T-cell (primary cell): ENCODE measurements around the gene LRP1B. TPM values are rescaled to one million over a fixed set of nuclear protein-coding genes. Genes with fewer than 3 reads are reported as not detected.

Source experiments
- ATAC-seq, 4 experiments: fragments of 200-7000 bp in 3 of 4; fragments of 150-1000 bp in 1 of 4; cut with Tn5 transposase; replicated peaks in 1 of 4; 1 replicate in 3 of 4; 2 replicates in 1 of 4; pipeline ENCODE4 v1.10.0; 2021; ENCODE audit warnings: moderate library complexity in 3 of 4, mild to moderate bottlenecking in 2 of 4, moderate number of reproducible peaks in 1 of 4
- CTCF ChIA-PET, 2 donors: fragments of 300-600 bp; sonication (Branson Sonifier 250); formaldehyde crosslinking; loops; one replicate each; lab custom pipeline; 2022; ENCODE audit warnings: antibody characterized with exemption in 2 of 2; lab: Charles Lee
- POLR2A ChIA-PET, 2 donors: fragments of 300-600 bp; sonication (Branson Sonifier 250); formaldehyde crosslinking; loops; one replicate each; lab custom pipeline; 2022; ENCODE audit warnings: antibody characterized with exemption in 2 of 2; lab: Charles Lee
- DNase-seq, 35 experiments: peaks; one replicate each; pipeline versions ENCODE4 v3.0.0 to v3.0.0-alpha.2; 2013 to 2023
- H3K27ac ChIP-seq: one replicate; pipeline ENCODE4 v1.5.1; 2013; ENCODE audit warnings: low read length
- H3K27me3 ChIP-seq, 2 experiments: replicated peaks in 1 of 2; 1 replicate in 1 of 2; 2 replicates in 1 of 2; pipeline versions ENCODE4 v1.6.1 to v1.7.0; 2013; ENCODE audit warnings: low read length in 1 of 2, mixed read lengths in 1 of 2; ENCODE audit not compliant: control insufficient read depth in 2 of 2, insufficient read depth in 2 of 2; ENCODE audit errors: extremely low read depth in 1 of 2
- H3K36me3 ChIP-seq, 2 donors: 1 replicate in 1 of 2; 2 replicates in 1 of 2; pipeline versions ENCODE4 v1.6.1 to v1.7.0; 2013; ENCODE audit warnings: low read length in 1 of 2; ENCODE audit not compliant: control insufficient read depth in 2 of 2, insufficient read depth in 1 of 2; ENCODE audit errors: extremely low read depth in 1 of 2
- H3K4me1 ChIP-seq, 2 experiments: 1 replicate in 1 of 2; 2 replicates in 1 of 2; pipeline versions ENCODE4 v1.6.1 to v1.7.0; 2013; ENCODE audit warnings: low read length in 2 of 2, mixed read lengths in 1 of 2; ENCODE audit not compliant: insufficient read depth in 2 of 2, control insufficient read depth in 1 of 2; ENCODE audit errors: extremely low read depth in 1 of 2
- H3K4me3 ChIP-seq, 2 donors: 1 replicate in 1 of 2; 2 replicates in 1 of 2; pipeline versions ENCODE4 v1.5.1 to v1.7.0; 2013; ENCODE audit warnings: mild to moderate bottlenecking in 2 of 2, low read length in 1 of 2, moderate library complexity in 1 of 2; ENCODE audit not compliant: control insufficient read depth in 1 of 2; ENCODE audit errors: extremely low read depth in 1 of 2
- H3K9me3 ChIP-seq: 2 replicates; pipeline ENCODE4 v1.7.0; 2013
- H3K27ac Mint-ChIP-seq, 2 donors: one replicate each; pipeline ENCODE4 v1.8.0; 2020 to 2021; ENCODE audit warnings: mild to moderate bottlenecking in 2 of 2, mixed read lengths in 2 of 2
- H3K27me3 Mint-ChIP-seq, 2 donors: one replicate each; pipeline ENCODE4 v1.8.0; 2021 to 2022; ENCODE audit warnings: mixed read lengths in 2 of 2
- H3K36me3 Mint-ChIP-seq: one replicate; pipeline ENCODE4 v1.8.0; 2021; ENCODE audit warnings: mixed read lengths
- H3K4me1 Mint-ChIP-seq, 3 donors: one replicate each; pipeline ENCODE4 v1.8.0; 2020 to 2022; ENCODE audit warnings: mixed read lengths in 3 of 3, mild to moderate bottlenecking in 1 of 3
- H3K4me3 Mint-ChIP-seq, 3 donors: one replicate each; pipeline ENCODE4 v1.8.0; 2020 to 2022; ENCODE audit warnings: mild to moderate bottlenecking in 3 of 3, mixed read lengths in 3 of 3, moderate library complexity in 3 of 3
- H3K9me3 Mint-ChIP-seq, 3 donors: one replicate each; pipeline ENCODE4 v1.8.0; 2020 to 2022; ENCODE audit warnings: mixed read lengths in 3 of 3
- WGBS: methylation state at CpG from one replicate; pipeline ENCODE4 v1.1.5; 2013; ENCODE audit warnings: missing lambda C conversion rate; ENCODE audit not compliant: insufficient coverage; 5-methylcytosine and 5-hydroxymethylcytosine counted together
- total RNA-seq, 35 experiments: library from RNA in 6 of 35; stranded (reverse) in 6 of 35; fragments of 120-200 nt in 1 of 35; gene quantifications; one replicate each; pipeline versions ENCODE4 v1.2.1 to v1.2.4 and lab custom pipeline; 2013 to 2026

LRP1B gene
- total RNA-seq, 5 donors from 2014 or later (not counting 1 experiment from before 2014, with no cell fraction given), result not detected

DNA sequence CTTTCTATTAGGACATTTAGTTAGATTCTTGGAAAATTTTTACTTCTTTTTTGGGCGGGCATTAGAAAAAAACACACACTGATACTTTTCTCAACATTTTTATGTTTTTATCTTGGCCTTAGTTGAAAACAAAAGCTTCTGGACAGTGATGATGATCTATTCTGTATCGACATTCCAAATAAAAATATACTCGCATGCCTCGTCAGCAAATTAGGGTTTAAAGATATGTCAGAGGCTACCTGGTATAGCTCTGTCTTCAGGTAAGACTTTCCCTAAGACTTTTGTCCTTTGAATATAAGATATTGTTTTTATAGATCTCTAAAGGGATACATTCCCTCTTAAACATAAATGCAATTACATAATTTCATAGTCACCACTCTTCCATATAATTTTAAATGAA, 816.8 kb downstream of the LRP1B start:
- no peak for ATAC-seq
- no CpG with 5 or more reads among the region's 4 CpGs for WGBS

DNA sequence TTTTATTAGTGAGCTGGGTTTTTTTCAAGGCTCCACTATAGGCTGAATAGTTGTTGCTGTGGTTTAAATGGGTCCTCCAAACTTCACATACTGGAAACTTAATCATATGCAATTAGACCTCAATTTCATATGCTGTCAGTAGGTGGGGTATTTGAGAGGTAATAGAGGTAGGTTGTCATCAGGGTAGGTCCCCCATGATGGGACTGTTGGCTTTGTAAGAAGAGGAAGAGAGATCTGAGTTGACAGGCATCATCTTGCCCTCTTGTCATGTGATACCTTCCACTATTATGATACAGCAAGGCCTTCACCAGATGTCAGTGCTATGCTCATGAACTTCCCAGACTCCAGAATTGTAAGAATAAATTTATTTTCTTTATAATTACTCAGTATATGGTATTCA, 819.4 kb downstream of the LRP1B start:
- ATAC-seq, result no peak

More for the DNA sequence above, 816.8 kb downstream of the LRP1B start:
- CTCF ChIA-PET, result no interaction called here
- H3K4me1 Mint-ChIP-seq, result no peaks in the 10 kb centered on the region
- Histone ChIP-seq H3K4me1 (no peaks in the 10 kb centered on the region), H3K4me3 (no peak overlapping the region), H3K36me3 (no peaks in the 10 kb centered on the region), H3K27ac (no peak overlapping the region), H3K9me3 (no peaks in the 10 kb centered on the region), H3K27me3 (no peaks in the 10 kb centered on the region)
- H3K36me3 Mint-ChIP-seq, result no peaks in the 10 kb centered on the region
- POLR2A ChIA-PET, result no interaction called here
- no peak overlapping the region for H3K27ac Mint-ChIP-seq
- peaks cover 16 to 21% (median 20%) of the 10 kb centered on the region in 3 donors for H3K9me3 Mint-ChIP-seq
- no peaks in the 10 kb centered on the region for H3K27me3 Mint-ChIP-seq
- no peak for DNase-seq
- no peak overlapping the region for H3K4me3 Mint-ChIP-seq

DNA sequence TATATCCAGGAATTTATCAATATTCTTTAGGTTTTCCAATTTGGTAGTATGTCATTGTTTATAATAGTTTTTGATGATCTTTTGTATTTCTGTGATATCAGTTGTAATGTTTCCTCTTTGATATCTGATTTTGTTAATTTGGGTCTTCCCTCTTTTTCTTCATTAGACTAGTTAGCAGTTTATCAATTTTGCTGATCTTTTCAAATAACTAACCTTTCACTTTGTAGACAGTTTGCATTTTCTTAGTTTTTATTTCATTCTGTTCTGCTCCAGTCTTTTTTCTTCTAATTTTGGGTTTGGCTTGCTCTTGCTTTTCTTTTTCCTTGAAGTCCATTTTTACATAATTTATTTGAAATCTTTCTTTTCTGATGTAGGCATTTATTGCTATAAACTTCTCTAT, 824.4 kb downstream of the LRP1B start:
- ChIA-PET POLR2A (no interaction called here), CTCF (no interaction called here)
- Histone ChIP-seq H3K4me3 (no peak overlapping the region), H3K36me3 (no peaks in the 10 kb centered on the region), H3K4me1 (no peaks in the 10 kb centered on the region), H3K9me3 (no peaks in the 10 kb centered on the region), H3K27ac (no peak overlapping the region), H3K27me3 (no peaks in the 10 kb centered on the region)
- Mint-ChIP-seq H3K4me3 (no peak overlapping the region), H3K36me3 (no peaks in the 10 kb centered on the region), H3K9me3 (peaks cover 12 to 20% (median 19%) of the 10 kb centered on the region in 3 donors), H3K27ac (no peak overlapping the region), H3K4me1 (no peaks in the 10 kb centered on the region), H3K27me3 (no peaks in the 10 kb centered on the region)
- ATAC-seq (no peak), DNase-seq (no peak)

More for the DNA sequence above, 819.4 kb downstream of the LRP1B start:
- Histone ChIP-seq H3K36me3 (no peaks in the 10 kb centered on the region), H3K27ac (no peak overlapping the region), H3K4me1 (no peaks in the 10 kb centered on the region), H3K4me3 (no peak overlapping the region), H3K27me3 (no peaks in the 10 kb centered on the region), H3K9me3 (no peaks in the 10 kb centered on the region)
- Mint-ChIP-seq H3K4me3 (no peak overlapping the region), H3K4me1 (no peaks in the 10 kb centered on the region), H3K27ac (no peak overlapping the region), H3K27me3 (no peaks in the 10 kb centered on the region), H3K36me3 (no peaks in the 10 kb centered on the region), H3K9me3 (peaks cover 11 to 14% (median 11%) of the 10 kb centered on the region in 3 donors)
- DNase-seq, result no peak
- CTCF ChIA-PET, result no interaction called here
- POLR2A ChIA-PET, result no interaction called here

DNA sequence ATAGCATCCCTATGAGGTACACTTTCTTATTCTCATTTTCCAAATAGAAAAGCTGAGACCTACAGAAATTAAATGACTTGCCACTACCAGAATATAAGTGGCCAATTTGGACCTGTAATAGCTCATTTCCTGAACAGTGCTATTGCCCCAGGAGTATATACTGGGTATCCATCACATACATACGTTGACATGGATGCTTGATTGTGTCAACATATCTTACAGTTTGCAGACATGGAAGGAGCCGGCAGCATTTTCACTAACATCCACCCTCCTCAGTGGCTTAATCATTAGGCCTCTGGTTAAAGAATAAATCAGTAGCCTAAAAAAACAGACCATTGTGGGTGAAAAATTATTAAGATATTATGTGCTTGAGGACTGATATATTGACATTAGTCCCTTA, 829.3 kb downstream of the LRP1B start:
- POLR2A ChIA-PET, result no interaction called here
- H3K27ac ChIP-seq, result no peak overlapping the region
- H3K36me3 Mint-ChIP-seq, result no peaks in the 10 kb centered on the region

DNA sequence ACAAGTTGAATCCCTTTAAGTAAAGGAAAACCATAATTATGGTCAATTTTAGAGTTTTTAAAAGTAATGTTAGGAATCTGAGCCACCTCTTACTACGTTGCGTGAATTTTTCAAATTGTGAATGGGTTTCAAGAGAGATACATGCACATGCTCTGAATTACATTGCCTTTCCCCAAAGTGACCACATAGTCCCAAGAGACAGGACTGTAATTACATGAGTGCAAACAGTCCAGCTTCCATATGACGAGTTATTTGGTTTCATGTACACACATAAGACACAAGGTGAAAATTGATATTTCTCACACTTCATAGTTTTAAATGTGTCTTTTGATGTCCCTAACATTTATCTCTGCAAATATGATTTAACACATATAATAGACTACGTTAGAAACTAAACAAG, 850.8 kb downstream of the LRP1B start:
- no peak for ATAC-seq
- no peak overlapping the region for H3K27ac Mint-ChIP-seq
- CTCF ChIA-PET, result no interaction called here
- H3K4me1 ChIP-seq, result no peaks in the 10 kb centered on the region
- DNase-seq, result no peak
- H3K4me1 Mint-ChIP-seq, result no peaks in the 10 kb centered on the region
- no peaks in the 10 kb centered on the region for H3K27me3 ChIP-seq
- H3K36me3 Mint-ChIP-seq, result no peaks in the 10 kb centered on the region
- 75% methylated on average over 1 of the region's 4 CpGs for WGBS
- peaks cover 5 to 19% (median 13%) of the 10 kb centered on the region in 3 donors for H3K9me3 Mint-ChIP-seq
- no peaks in the 10 kb centered on the region for H3K27me3 Mint-ChIP-seq
- POLR2A ChIA-PET, result no interaction called here
- H3K27ac ChIP-seq, result no peak overlapping the region
- H3K4me3 ChIP-seq, result no peak overlapping the region
- H3K36me3 ChIP-seq, result no peaks in the 10 kb centered on the region
- H3K4me3 Mint-ChIP-seq, result no peak overlapping the region
- H3K9me3 ChIP-seq, result no peaks in the 10 kb centered on the region

More for the DNA sequence above, 829.3 kb downstream of the LRP1B start:
- no peaks in the 10 kb centered on the region for H3K36me3 ChIP-seq
- no peaks in the 10 kb centered on the region for H3K4me1 ChIP-seq
- H3K9me3 ChIP-seq, result no peaks in the 10 kb centered on the region
- no peaks in the 10 kb centered on the region for H3K27me3 ChIP-seq
- ATAC-seq, result no peak
- no CpG with 5 or more reads among the region's 2 CpGs for WGBS
- no peaks in the 10 kb centered on the region for H3K27me3 Mint-ChIP-seq
- H3K4me1 Mint-ChIP-seq, result no peaks in the 10 kb centered on the region
- H3K27ac Mint-ChIP-seq, result no peak overlapping the region
- H3K4me3 Mint-ChIP-seq, result no peak overlapping the region
- DNase-seq, result no peak
- CTCF ChIA-PET, result no interaction called here
- peaks cover 12 to 28% (median 19%) of the 10 kb centered on the region in 3 donors for H3K9me3 Mint-ChIP-seq
- no peak overlapping the region for H3K4me3 ChIP-seq

DNA sequence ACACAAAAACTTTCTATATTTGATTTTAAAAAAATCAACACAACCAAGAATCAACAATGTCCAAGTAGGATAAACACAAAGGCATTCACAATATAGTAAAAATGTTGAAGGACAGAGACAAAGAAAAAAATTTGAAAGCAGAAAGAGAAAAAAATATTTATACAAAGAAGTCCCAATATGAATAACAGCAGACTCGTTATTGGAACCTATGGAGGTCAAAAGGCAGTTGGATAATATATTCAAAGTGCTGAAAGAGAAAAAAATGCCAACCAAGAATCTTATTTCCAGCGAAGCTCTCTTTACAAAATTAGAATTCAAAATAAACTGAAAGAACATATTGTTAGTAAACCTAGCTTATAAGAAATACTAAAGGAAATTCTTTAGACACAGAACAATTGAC, 859.5 kb downstream of the LRP1B start:
- no peaks in the 10 kb centered on the region for H3K27me3 Mint-ChIP-seq

DNA sequence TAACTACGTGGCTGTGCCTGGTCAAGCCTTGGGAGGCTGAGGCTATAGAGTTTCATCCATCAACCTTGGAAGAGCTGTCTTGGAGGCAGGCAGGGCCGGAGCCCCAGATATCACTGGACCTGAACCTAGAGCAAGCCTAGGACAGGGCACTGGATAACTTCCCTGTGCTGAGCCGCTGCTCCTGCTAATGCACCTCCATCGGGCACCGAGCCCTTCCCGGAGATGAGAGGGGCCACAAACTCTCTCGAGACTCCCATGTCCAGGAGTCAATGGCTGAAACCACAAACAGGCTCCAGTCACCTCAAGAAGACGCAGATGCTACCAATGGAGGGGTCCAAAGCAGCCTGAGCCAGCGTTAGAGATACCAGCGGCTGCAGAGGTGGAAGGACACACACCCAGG, 866.0 kb downstream of the LRP1B start:
- H3K4me3 Mint-ChIP-seq, result no peak overlapping the region
- H3K27ac Mint-ChIP-seq, result no peak overlapping the region
- no peak for ATAC-seq
- H3K36me3 Mint-ChIP-seq, result no peaks in the 10 kb centered on the region
- CTCF ChIA-PET, result no interaction called here
- Histone ChIP-seq H3K9me3 (no peaks in the 10 kb centered on the region), H3K27me3 (no peaks in the 10 kb centered on the region), H3K36me3 (no peaks in the 10 kb centered on the region), H3K4me1 (no peaks in the 10 kb centered on the region), H3K27ac (no peak overlapping the region), H3K4me3 (no peak overlapping the region)
- H3K9me3 Mint-ChIP-seq, result peaks cover 10 to 21% (median 15%) of the 10 kb centered on the region in 3 donors
- WGBS, result 82% methylated on average over 9 of the region's 10 CpGs
- H3K27me3 Mint-ChIP-seq, result no peaks in the 10 kb centered on the region
- no peak for DNase-seq
- H3K4me1 Mint-ChIP-seq, result no peaks in the 10 kb centered on the region
- POLR2A ChIA-PET, result no interaction called here

More for the DNA sequence above, 859.5 kb downstream of the LRP1B start:
- DNase-seq, result no peak
- no peaks in the 10 kb centered on the region for H3K4me1 Mint-ChIP-seq
- no peak overlapping the region for H3K27ac Mint-ChIP-seq
- ChIA-PET POLR2A (interaction anchor here in 1 of 2 donors (0.7 kb wide), 1 partner anchor 21 kb away, joined by 4 read pairs; no protein-coding TSS in a partner anchor), CTCF (no interaction called here)
- no CpG with 5 or more reads among the region's 2 CpGs for WGBS
- H3K4me3 ChIP-seq, result no peak overlapping the region
- H3K36me3 Mint-ChIP-seq, result no peaks in the 10 kb centered on the region
- ATAC-seq, result no peak
- H3K27ac ChIP-seq, result no peak overlapping the region
- H3K36me3 ChIP-seq, result no peaks in the 10 kb centered on the region
- H3K27me3 ChIP-seq, result no peaks in the 10 kb centered on the region
- no peak overlapping the region for H3K4me3 Mint-ChIP-seq
- no peaks in the 10 kb centered on the region for H3K4me1 ChIP-seq
- peaks cover 18 to 47% (median 26%) of the 10 kb centered on the region in 3 donors for H3K9me3 Mint-ChIP-seq
- no peaks in the 10 kb centered on the region for H3K9me3 ChIP-seq
